Keratinocyte (primary cell): ENCODE measurements around the gene TMC2. TPM values are rescaled to one million over a fixed set of nuclear protein-coding genes. Genes with fewer than 3 reads are reported as not detected.

Source experiments
- DNase-seq: peaks from one replicate; pipeline ENCODE4 v3.0.0-alpha.2; 2011; ENCODE audit warnings: low read depth, missing footprints, low spot score
- FAIRE-seq: peaks from 2 replicates; lab custom pipeline; 2011; peaks lifted over from hg19 to GRCh38; lab: Jason Lieb, UNC
- H2AFZ ChIP-seq: 2 replicates; pipeline ENCODE4 v1.6.0; 2012; ENCODE audit warnings: low read length, control low read depth, inconsistent platforms; ENCODE audit not compliant: control insufficient read depth
- H3K27ac ChIP-seq: 2 replicates; pipeline ENCODE4 v1.5.1; 2011; ENCODE audit warnings: low read length; ENCODE audit not compliant: control insufficient read depth, insufficient read depth
- H3K27me3 ChIP-seq: 3 replicates; pipeline ENCODE4 v1.6.0; 2011; ENCODE audit warnings: low read length; ENCODE audit not compliant: control insufficient read depth, insufficient read depth; ENCODE audit errors: extremely low read depth
- H3K36me3 ChIP-seq, 2 experiments: 2 replicates in 1 of 2; 3 replicates in 1 of 2; pipeline ENCODE4 v1.5.1; 2011; ENCODE audit warnings: low read length in 2 of 2, mild to moderate bottlenecking in 1 of 2; ENCODE audit not compliant: control insufficient read depth in 2 of 2, insufficient read depth in 2 of 2; ENCODE audit errors: extremely low read depth in 1 of 2
- H3K4me1 ChIP-seq: 3 replicates; pipeline ENCODE4 v1.5.1; 2011; ENCODE audit warnings: low read length; ENCODE audit not compliant: control insufficient read depth, insufficient read depth; ENCODE audit errors: extremely low read depth
- H3K4me2 ChIP-seq: 3 replicates; pipeline ENCODE4 v1.6.0; 2011; ENCODE audit warnings: low read depth, low read length; ENCODE audit not compliant: control insufficient read depth, insufficient read depth; ENCODE audit errors: extremely low read depth
- H3K4me3 ChIP-seq, 3 experiments: fragments of 200-600 bp in 1 of 3; sonication (generic) in 1 of 3; 2 replicates in 2 of 3; 3 replicates in 1 of 3; pipeline ENCODE4 v1.5.1; 2011 to 2016; ENCODE audit warnings: low read length in 3 of 3, mild to moderate bottlenecking in 3 of 3, control low read depth in 2 of 3, inconsistent platforms in 1 of 3, low read depth in 1 of 3, mixed read lengths in 1 of 3, mixed run types in 1 of 3, moderate library complexity in 1 of 3; ENCODE audit not compliant: control insufficient read depth in 2 of 3, insufficient read depth in 2 of 3; ENCODE audit errors: extremely low read depth in 1 of 3
- H3K79me2 ChIP-seq: 2 replicates; pipeline ENCODE4 v1.6.0; 2012; ENCODE audit warnings: low read length; ENCODE audit not compliant: control insufficient read depth, insufficient read depth
- H3K9ac ChIP-seq: 3 replicates; pipeline ENCODE4 v1.6.0; 2011; ENCODE audit warnings: low read length; ENCODE audit not compliant: control insufficient read depth, insufficient read depth; ENCODE audit errors: extremely low read depth
- H3K9me1 ChIP-seq: 3 replicates; pipeline ENCODE4 v1.6.0; 2011; ENCODE audit warnings: low read length; ENCODE audit not compliant: control insufficient read depth, insufficient read depth; ENCODE audit errors: extremely low read depth
- H3K9me3 ChIP-seq: 2 replicates; pipeline ENCODE4 v1.5.1; 2012; ENCODE audit warnings: low read depth, low read length; ENCODE audit not compliant: control insufficient read depth
- H4K20me1 ChIP-seq: 3 replicates; pipeline ENCODE4 v1.6.0; 2011; ENCODE audit warnings: low read length; ENCODE audit not compliant: control insufficient read depth, insufficient read depth; ENCODE audit errors: extremely low read depth
- CTCF ChIP-seq, 3 experiments: IDR thresholded peaks in 1 of 3; conservative IDR thresholded peaks in 1 of 3; optimal IDR thresholded peaks in 1 of 3; 2 replicates in 2 of 3; 3 replicates in 1 of 3; pipeline versions ENCODE3 to v1.5.1; 2011; ENCODE audit warnings: low read length in 3 of 3, mild to moderate bottlenecking in 3 of 3, moderate library complexity in 2 of 3, control low read depth in 1 of 3, inconsistent platforms in 1 of 3; ENCODE audit not compliant: insufficient read depth in 2 of 3; ENCODE audit errors: extremely low read depth in 1 of 3
- EZH2 ChIP-seq: IDR thresholded peaks from one replicate; pipeline ENCODE4 v1.6.1; 2012; ENCODE audit warnings: inconsistent platforms, mild to moderate bottlenecking, low read length, moderate library complexity
- dilution Hi-C: fragments of 300-500 bp; cut with MboI; formaldehyde crosslinking; loops from one replicate; pipeline ENCODE4 v1.7.0; 2020; ENCODE audit warnings: low sequenced_read_pairs; ENCODE audit not compliant: extremely low pct_ligation_motif_present
- polyA plus RNA-seq, 5 experiments: library from polyadenylated mRNA; depleted of rRNA in 3 of 5; stranded (reverse) in 3 of 5; stranded (forward) in 1 of 5; unstranded in 1 of 5; fragments of >200 nt; gene quantifications; 1 replicate in 1 of 5; 2 replicates in 3 of 5; 3 replicates in 1 of 5; pipeline versions ENCODE4 v1.2.1 to v1.2.3, GENCODE V29; 2011 to 2012; ENCODE audit warnings: missing spikeins in 2 of 5, low read depth in 1 of 5, low replicate concordance in 1 of 5

The TMC2 gene
- polyA plus RNA-seq, 1 donor (not counting 4 experiments of a cell fraction or from before 2014, with no cell fraction given) = not detected

GRCh38 chr20:2533118-2533517, 3.3 kb upstream of the TMC2 start:
- DNase-seq = no peak
- peaks cover 47% of the 10 kb centered on the region for H3K27me3 ChIP-seq

GRCh38 chr20:2535711-2536559, 438 bp upstream of the TMC2 start:
- Histone ChIP-seq H3K79me2 (no peaks in the 10 kb centered on the region), H3K9ac (no peak overlapping the region), H3K27me3 (peaks cover 57% of the 10 kb centered on the region), H3K9me3 (no peaks in the 10 kb centered on the region), H3K36me3 (no peaks in the 10 kb centered on the region), H3K9me1 (no peaks in the 10 kb centered on the region), H4K20me1 (no peaks in the 10 kb centered on the region), H3K4me3 (no peak overlapping the region), H3K27ac (no peak overlapping the region), H2AFZ (no peak overlapping the region), H3K4me2 (no peak overlapping the region), H3K4me1 (no peaks in the 10 kb centered on the region)
- DNase-seq (no peak), FAIRE-seq (no peak)
- TF ChIP-seq CTCF (optimal IDR thresholded peaks at IDR 0.05 in 1 of 3, IDR thresholded peaks at IDR 0.05 in 1 of 3, conservative IDR thresholded peaks at IDR 0.05 in 1 of 3; ENCODE audit: extremely low read depth in 1 of 3, insufficient read depth in 2 of 3, low read length in 3 of 3) (no peak), EZH2 (no peak)
- dilution Hi-C loops = no loop called here

More at GRCh38 chr20:2533118-2533517, 3.3 kb upstream of the TMC2 start:
- H3K9me3 ChIP-seq = no peaks in the 10 kb centered on the region
- no peaks in the 10 kb centered on the region for H3K79me2 ChIP-seq
- no peak overlapping the region for H3K27ac ChIP-seq
- H3K9ac ChIP-seq = no peak overlapping the region
- no peak overlapping the region for H2AFZ ChIP-seq
- no peak overlapping the region for H3K4me3 ChIP-seq
- no peaks in the 10 kb centered on the region for H3K4me1 ChIP-seq
- no peaks in the 10 kb centered on the region for H4K20me1 ChIP-seq
- TF ChIP-seq CTCF (optimal IDR thresholded peaks at IDR 0.05 in 1 of 3, IDR thresholded peaks at IDR 0.05 in 1 of 3, conservative IDR thresholded peaks at IDR 0.05 in 1 of 3; ENCODE audit: extremely low read depth in 1 of 3, insufficient read depth in 2 of 3, low read length in 3 of 3) = no peak
- no peak for TF ChIP-seq EZH2
- H3K9me1 ChIP-seq = no peaks in the 10 kb centered on the region
- H3K4me2 ChIP-seq = no peak overlapping the region
- H3K36me3 ChIP-seq = no peaks in the 10 kb centered on the region
- FAIRE-seq = no peak
- dilution Hi-C loops = no loop called here
